MM.1S (cell line): ENCODE measurements around the gene GASK1A.

ENCODE experiments used
- DNase-seq: peaks from one replicate; pipeline ENCODE4 v3.0.0-alpha.2; 2015
- H2AFZ ChIP-seq: fragments of 300-600 bp; sonication (generic); 2 replicates; pipeline ENCODE4 v1.6.0; 2016; ENCODE audit warnings: antibody characterized with exemption, low read length
- H3F3A ChIP-seq: fragments of 300-600 bp; sonication (generic); 2 replicates; pipeline ENCODE4 v1.6.1; 2016; ENCODE audit warnings: mild to moderate bottlenecking, antibody characterized with exemption, low read length, moderate library complexity, mixed read lengths; ENCODE audit not compliant: insufficient read depth
- H3K27ac ChIP-seq: fragments of 300-600 bp; sonication (generic); 2 replicates; pipeline ENCODE4 v1.5.1; 2016; ENCODE audit warnings: mild to moderate bottlenecking, low read length
- H3K27me3 ChIP-seq: fragments of 300-600 bp; sonication (generic); replicated peaks from 2 replicates; pipeline ENCODE4 v1.6.0; 2016; ENCODE audit warnings: low read length; ENCODE audit not compliant: insufficient read depth
- H3K36me3 ChIP-seq: fragments of 300-600 bp; sonication (generic); replicated peaks from 2 replicates; pipeline ENCODE4 v1.6.1; 2016; ENCODE audit warnings: mild to moderate bottlenecking, low read length, mixed read lengths; ENCODE audit not compliant: insufficient read depth
- H3K4me1 ChIP-seq: fragments of 300-600 bp; sonication (generic); 2 replicates; pipeline ENCODE4 v1.6.1; 2016; ENCODE audit warnings: low read length, mixed read lengths
- H3K4me2 ChIP-seq: fragments of 300-600 bp; sonication (generic); 2 replicates; pipeline ENCODE4 v1.6.0; 2016; ENCODE audit warnings: low read depth, low read length
- H3K4me3 ChIP-seq: fragments of 300-600 bp; sonication (generic); 2 replicates; pipeline ENCODE4 v1.5.1; 2016; ENCODE audit warnings: low read length, mixed read lengths
- H3K79me2 ChIP-seq: fragments of 300-600 bp; sonication (generic); 2 replicates; pipeline ENCODE4 v1.6.1; 2016; ENCODE audit warnings: mixed run types, low read length, mixed read lengths
- H3K9ac ChIP-seq: fragments of 300-600 bp; sonication (generic); 2 replicates; pipeline ENCODE4 v1.6.1; 2016; ENCODE audit warnings: low read length, mixed read lengths
- H3K9me2 ChIP-seq: fragments of 300-600 bp; sonication (generic); replicated peaks from 2 replicates; pipeline ENCODE4 v1.6.1; 2016; ENCODE audit warnings: mild to moderate bottlenecking, low read length, mixed read lengths; ENCODE audit not compliant: insufficient read depth
- H3K9me3 ChIP-seq: fragments of 300-600 bp; sonication (generic); replicated peaks from 2 replicates; pipeline ENCODE4 v1.6.1; 2016; ENCODE audit warnings: mild to moderate bottlenecking, low read length, mixed read lengths; ENCODE audit not compliant: insufficient read depth
- H4K20me1 ChIP-seq: fragments of 300-600 bp; sonication (generic); 2 replicates; pipeline ENCODE4 v1.6.1; 2016; ENCODE audit warnings: mild to moderate bottlenecking, low read length, moderate library complexity, mixed read lengths; ENCODE audit not compliant: insufficient read depth
- CTCF ChIP-seq: fragments of 300-600 bp; sonication (generic); IDR thresholded peaks from 2 replicates; pipeline ENCODE4 v1.5.1; 2016; ENCODE audit warnings: antibody characterized with exemption, low read length, mixed read lengths
- EZH2 ChIP-seq: fragments of 300-600 bp; sonication (generic); optimal IDR thresholded peaks from 2 replicates; pipeline ENCODE3; 2017; ENCODE audit warnings: low read depth, mild to moderate bottlenecking, antibody characterized with exemption, low read length, mixed read lengths
- EZH2phosphoT487 ChIP-seq: fragments of 300-600 bp; sonication (generic); IDR thresholded peaks from 2 replicates; pipeline ENCODE4 v1.6.1; 2018; ENCODE audit warnings: antibody characterized with exemption, low read length

GASK1A gene

GRCh38 chr3:43077707-43078106 is 98.6 kb downstream of the GASK1A start:
- no peaks in the 10 kb centered on the region for H3K27me3 ChIP-seq
- H3K36me3 ChIP-seq, result no peaks in the 10 kb centered on the region
- no peak overlapping the region for H3K4me3 ChIP-seq
- no peaks in the 10 kb centered on the region for H3K4me1 ChIP-seq
- no peak for DNase-seq
- no peaks in the 10 kb centered on the region for H3K79me2 ChIP-seq
- no peaks in the 10 kb centered on the region for H4K20me1 ChIP-seq
- no peaks in the 10 kb centered on the region for H3K9me2 ChIP-seq
- no peaks in the 10 kb centered on the region for H3F3A ChIP-seq
- no peaks in the 10 kb centered on the region for H3K9me3 ChIP-seq
- no peak overlapping the region for H3K27ac ChIP-seq
- H2AFZ ChIP-seq, result no peak overlapping the region
- no peak overlapping the region for H3K4me2 ChIP-seq
- no peak overlapping the region for H3K9ac ChIP-seq
- no peak for TF ChIP-seq EZH2
- no peak for TF ChIP-seq CTCF
- TF ChIP-seq EZH2phosphoT487, result no peak

- Histone ChIP-seq H3K36me3 (no peaks in the 10 kb centered on the region), H3K9me3 (no peaks in the 10 kb centered on the region), H3K79me2 (no peaks in the 10 kb centered on the region), H3F3A (no peaks in the 10 kb centered on the region), H2AFZ (no peak overlapping the region), H3K27ac (no peak overlapping the region), H3K4me2 (no peak overlapping the region), H3K4me3 (no peak overlapping the region), H3K27me3 (no peaks in the 10 kb centered on the region), H3K9me2 (no peaks in the 10 kb centered on the region), H3K9ac (no peak overlapping the region), H3K4me1 (no peaks in the 10 kb centered on the region), H4K20me1 (no peaks in the 10 kb centered on the region)
- DNase-seq, result no peak
- TF ChIP-seq CTCF, result no peak
- TF ChIP-seq EZH2phosphoT487, result no peak
- no peak for TF ChIP-seq EZH2
These were observed 100.6 kb downstream of the GASK1A start for GRCh38 chr3:43079536-43080332.

- Histone ChIP-seq H3K4me1 (no peaks in the 10 kb centered on the region), H3F3A (no peaks in the 10 kb centered on the region), H4K20me1 (no peaks in the 10 kb centered on the region), H3K9me3 (no peaks in the 10 kb centered on the region), H3K4me2 (no peak overlapping the region), H3K36me3 (no peaks in the 10 kb centered on the region), H3K4me3 (no peak overlapping the region), H3K27ac (no peak overlapping the region), H3K27me3 (no peaks in the 10 kb centered on the region), H3K9ac (no peak overlapping the region), H3K9me2 (no peaks in the 10 kb centered on the region), H2AFZ (no peak overlapping the region), H3K79me2 (no peaks in the 10 kb centered on the region)
- TF ChIP-seq EZH2phosphoT487 (no peak), EZH2 (no peak), CTCF (no peak)
- DNase-seq, result no peak
These were observed 101.8 kb downstream of the GASK1A start for GRCh38 chr3:43080726-43081568.
